Measurements from ENCODE around the gene ARID1B. TPM values are rescaled to one million over a fixed set of nuclear protein-coding genes. Genes with fewer than 3 reads are reported as not detected.

The ARID1B gene
- total RNA-seq, 2 donors from 2014 or later = 74.0 to 110 TPM

DNA sequence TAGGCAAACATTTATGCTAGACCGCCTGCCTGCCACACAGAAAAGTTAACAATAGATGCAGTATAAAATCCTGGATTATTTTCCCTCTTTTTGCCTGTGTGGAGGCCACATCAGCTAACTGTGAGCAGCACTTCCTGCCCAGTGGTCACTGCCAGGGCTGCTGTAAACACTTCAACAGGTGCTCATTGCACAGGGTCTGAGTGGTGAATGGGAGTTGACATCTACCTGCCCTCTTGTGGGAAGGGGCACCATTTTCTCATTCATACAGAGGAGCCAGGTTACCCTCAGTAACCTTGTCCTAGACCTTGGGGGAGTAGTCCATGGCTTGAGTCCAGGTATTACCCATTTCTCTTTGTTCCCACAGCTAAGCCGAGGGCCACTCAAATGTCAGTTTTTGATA is 310.8 kb downstream of the ARID1B start:
- Histone ChIP-seq H3K9ac (ENCODE audit: extremely low read depth, low read length, poor library complexity, severe bottlenecking) (no peak overlapping the region), H3K36me3 (ENCODE audit: control insufficient read depth, insufficient read depth, low read length) (peaks cover 37% of the 10 kb centered on the region), H3K4me1 (ENCODE audit: control insufficient read depth, insufficient read depth, low read length) (peaks cover 18% of the 10 kb centered on the region), H3K27ac (ENCODE audit: low read depth, low read length) (no peak overlapping the region), H3K4me3 (ENCODE audit: low read length) (no peak overlapping the region), H3K9me3 (ENCODE audit: control insufficient read depth, low read length) (no peaks in the 10 kb centered on the region), H3K27me3 (ENCODE audit: control insufficient read depth, insufficient read depth, low read length, poor library complexity, severe bottlenecking) (no peaks in the 10 kb centered on the region)
- Mint-ChIP-seq H3K27ac (peak overlapping the region; percentile 84), H3K27me3 (ENCODE audit: insufficient read depth) (no peaks in the 10 kb centered on the region), H3K9me3 (no peaks in the 10 kb centered on the region), H3K36me3 (ENCODE audit: low read depth) (peaks cover 11% of the 10 kb centered on the region), H3K4me3 (no peak overlapping the region), H3K4me1 (peaks cover 45% of the 10 kb centered on the region)
- TF ChIP-seq, protein P1, sequence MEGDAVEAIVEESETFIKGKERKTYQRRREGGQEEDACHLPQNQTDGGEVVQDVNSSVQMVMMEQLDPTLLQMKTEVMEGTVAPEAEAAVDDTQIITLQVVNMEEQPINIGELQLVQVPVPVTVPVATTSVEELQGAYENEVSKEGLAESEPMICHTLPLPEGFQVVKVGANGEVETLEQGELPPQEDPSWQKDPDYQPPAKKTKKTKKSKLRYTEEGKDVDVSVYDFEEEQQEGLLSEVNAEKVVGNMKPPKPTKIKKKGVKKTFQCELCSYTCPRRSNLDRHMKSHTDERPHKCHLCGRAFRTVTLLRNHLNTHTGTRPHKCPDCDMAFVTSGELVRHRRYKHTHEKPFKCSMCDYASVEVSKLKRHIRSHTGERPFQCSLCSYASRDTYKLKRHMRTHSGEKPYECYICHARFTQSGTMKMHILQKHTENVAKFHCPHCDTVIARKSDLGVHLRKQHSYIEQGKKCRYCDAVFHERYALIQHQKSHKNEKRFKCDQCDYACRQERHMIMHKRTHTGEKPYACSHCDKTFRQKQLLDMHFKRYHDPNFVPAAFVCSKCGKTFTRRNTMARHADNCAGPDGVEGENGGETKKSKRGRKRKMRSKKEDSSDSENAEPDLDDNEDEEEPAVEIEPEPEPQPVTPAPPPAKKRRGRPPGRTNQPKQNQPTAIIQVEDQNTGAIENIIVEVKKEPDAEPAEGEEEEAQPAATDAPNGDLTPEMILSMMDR (conservative IDR thresholded peaks at IDR 0.05) = no peak
- no peak for DNase-seq
- WGBS, 2 experiments (ENCODE audit: insufficient coverage in 1 of 2, insufficient read length in 1 of 2) = 91 to 93% methylated on average over 1 to 2 of the region's 2 CpGs

DNA sequence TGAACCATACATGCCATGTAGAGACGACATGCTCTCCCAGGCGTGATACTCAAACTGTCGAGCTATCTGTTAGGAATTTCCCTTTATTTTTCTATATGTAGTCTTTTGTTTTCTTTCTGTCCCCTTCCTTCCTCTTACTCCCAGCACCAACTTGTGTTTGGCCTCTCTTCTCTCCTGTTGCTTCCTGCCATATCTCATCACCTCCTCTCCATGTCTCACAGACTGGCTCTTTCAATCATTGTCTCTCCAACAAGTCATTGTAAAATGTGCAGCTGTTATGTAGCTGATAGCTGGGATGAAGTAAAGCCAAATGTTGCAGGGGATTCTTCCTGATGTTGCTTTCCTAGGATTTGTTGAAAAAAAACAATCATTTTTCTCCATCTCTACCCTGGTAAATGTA is 311.7 kb downstream of the ARID1B start:
- peak overlapping the region; percentile 84 for H3K27ac ChIP-seq (ENCODE audit: low read depth, low read length)

GRCh38 chr6:157089258-157089657 is 312.1 kb downstream of the ARID1B start:
- no peaks in the 10 kb centered on the region for H3K9me3 ChIP-seq (ENCODE audit: control insufficient read depth, low read length)
- peak overlapping the region; percentile 33 for H3K9ac ChIP-seq (ENCODE audit: extremely low read depth, low read length, poor library complexity, severe bottlenecking)
- DNase-seq = peak; percentile 91
- peak overlapping the region; percentile 22 for H3K4me3 Mint-ChIP-seq
- peaks cover 45% of the 10 kb centered on the region for H3K4me1 Mint-ChIP-seq
- no peaks in the 10 kb centered on the region for H3K27me3 ChIP-seq (ENCODE audit: control insufficient read depth, insufficient read depth, low read length, poor library complexity, severe bottlenecking)
- peak overlapping the region; percentile 84 for H3K27ac ChIP-seq (ENCODE audit: low read depth, low read length)
- 40 to 44% methylated on average over 1 to 3 of the region's 3 CpGs for WGBS, 2 experiments (ENCODE audit: insufficient coverage in 1 of 2, insufficient read length in 1 of 2)
- H3K4me1 ChIP-seq (ENCODE audit: control insufficient read depth, insufficient read depth, low read length) = peaks cover 18% of the 10 kb centered on the region
- no peaks in the 10 kb centered on the region for H3K27me3 Mint-ChIP-seq (ENCODE audit: insufficient read depth)
- H3K9me3 Mint-ChIP-seq = no peaks in the 10 kb centered on the region
- TF ChIP-seq, protein P1 (conservative IDR thresholded peaks at IDR 0.05) = no peak
- H3K36me3 ChIP-seq (ENCODE audit: control insufficient read depth, insufficient read depth, low read length) = peaks cover 38% of the 10 kb centered on the region
- no peak overlapping the region for H3K4me3 ChIP-seq (ENCODE audit: low read length)
- peak overlapping the region; percentile 80 for H3K27ac Mint-ChIP-seq
- H3K36me3 Mint-ChIP-seq (ENCODE audit: low read depth) = peaks cover 13% of the 10 kb centered on the region

More for the DNA sequence above, 311.7 kb downstream of the ARID1B start:
- H3K27me3 ChIP-seq (ENCODE audit: control insufficient read depth, insufficient read depth, low read length, poor library complexity, severe bottlenecking) = no peaks in the 10 kb centered on the region
- no peak overlapping the region for H3K4me3 ChIP-seq (ENCODE audit: low read length)
- H3K9me3 Mint-ChIP-seq = no peaks in the 10 kb centered on the region
- TF ChIP-seq, protein P1 (conservative IDR thresholded peaks at IDR 0.05) = no peak
- H3K9me3 ChIP-seq (ENCODE audit: control insufficient read depth, low read length) = no peaks in the 10 kb centered on the region
- peaks cover 45% of the 10 kb centered on the region for H3K4me1 Mint-ChIP-seq
- peaks cover 18% of the 10 kb centered on the region for H3K4me1 ChIP-seq (ENCODE audit: control insufficient read depth, insufficient read depth, low read length)
- peak overlapping the region; percentile 80 for H3K27ac Mint-ChIP-seq
- H3K4me3 Mint-ChIP-seq = no peak overlapping the region
- 91 to 100% methylated on average over 1 to 3 of the region's 3 CpGs for WGBS, 2 experiments (ENCODE audit: insufficient coverage in 1 of 2, insufficient read length in 1 of 2)
- H3K27me3 Mint-ChIP-seq (ENCODE audit: insufficient read depth) = no peaks in the 10 kb centered on the region
- no peak for DNase-seq
- peak overlapping the region; percentile 33 for H3K9ac ChIP-seq (ENCODE audit: extremely low read depth, low read length, poor library complexity, severe bottlenecking)
- peaks cover 40% of the 10 kb centered on the region for H3K36me3 ChIP-seq (ENCODE audit: control insufficient read depth, insufficient read depth, low read length)
- peaks cover 11% of the 10 kb centered on the region for H3K36me3 Mint-ChIP-seq (ENCODE audit: low read depth)

Measured in endodermal cell (in vitro differentiated cells).